PFSK-1 (cell line): ENCODE measurements around the gene EIF5A. TPM values are rescaled to one million over a fixed set of nuclear protein-coding genes. Genes with fewer than 3 reads are reported as not detected.

ENCODE experiments used
- FOXP2 ChIP-seq: optimal IDR thresholded peaks from 2 replicates; pipeline ENCODE3; 2011; ENCODE audit warnings: borderline replicate concordance, control low read depth, inconsistent platforms; ENCODE audit not compliant: insufficient read depth; ENCODE audit errors: extremely low read length, extremely low read depth
- POLR2AphosphoS5 ChIP-seq: IDR thresholded peaks from 2 replicates; pipeline ENCODE4 v1.6.1; 2012; ENCODE audit warnings: low read depth, mild to moderate bottlenecking, control low read depth, low read length, moderate library complexity
- SIN3A ChIP-seq: IDR thresholded peaks from 2 replicates; pipeline ENCODE4 v1.6.1; 2012; ENCODE audit warnings: mild to moderate bottlenecking, low read length, moderate library complexity, borderline replicate concordance; ENCODE audit not compliant: insufficient read depth
- TAF1 ChIP-seq: IDR thresholded peaks from 2 replicates; pipeline ENCODE4 v1.6.1; 2012; ENCODE audit warnings: low read length, control low read depth, borderline replicate concordance; ENCODE audit not compliant: insufficient read depth
- polyA plus RNA-seq: library from polyadenylated mRNA; unstranded; fragments of >200 nt; gene quantifications from one replicate; pipeline ENCODE4 v1.2.1, GENCODE V29; 2012; ENCODE audit warnings: low read depth, missing spikeins; ENCODE audit not compliant: insufficient read length
- TF ChIP-seq, protein P1 (sequence below), 2 experiments: IDR thresholded peaks; 2 replicates each; pipeline versions ENCODE4 v1.6.1 to v1.8.0; 2011 to 2012; ENCODE audit warnings: low read depth in 2 of 2, low read length in 2 of 2, control low read depth in 1 of 2, inconsistent platforms in 1 of 2, mild to moderate bottlenecking in 1 of 2, moderate library complexity in 1 of 2; ENCODE audit not compliant: insufficient read depth in 1 of 2

The EIF5A gene
- 1,521 TPM for polyA plus RNA-seq

- TF ChIP-seq POLR2AphosphoS5 (peak; percentile 79; the same call in 1 of the 2 replicates), TAF1 (peak; percentile 76), SIN3A (no peak), FOXP2 (no peak)
- TF ChIP-seq, protein P1, sequence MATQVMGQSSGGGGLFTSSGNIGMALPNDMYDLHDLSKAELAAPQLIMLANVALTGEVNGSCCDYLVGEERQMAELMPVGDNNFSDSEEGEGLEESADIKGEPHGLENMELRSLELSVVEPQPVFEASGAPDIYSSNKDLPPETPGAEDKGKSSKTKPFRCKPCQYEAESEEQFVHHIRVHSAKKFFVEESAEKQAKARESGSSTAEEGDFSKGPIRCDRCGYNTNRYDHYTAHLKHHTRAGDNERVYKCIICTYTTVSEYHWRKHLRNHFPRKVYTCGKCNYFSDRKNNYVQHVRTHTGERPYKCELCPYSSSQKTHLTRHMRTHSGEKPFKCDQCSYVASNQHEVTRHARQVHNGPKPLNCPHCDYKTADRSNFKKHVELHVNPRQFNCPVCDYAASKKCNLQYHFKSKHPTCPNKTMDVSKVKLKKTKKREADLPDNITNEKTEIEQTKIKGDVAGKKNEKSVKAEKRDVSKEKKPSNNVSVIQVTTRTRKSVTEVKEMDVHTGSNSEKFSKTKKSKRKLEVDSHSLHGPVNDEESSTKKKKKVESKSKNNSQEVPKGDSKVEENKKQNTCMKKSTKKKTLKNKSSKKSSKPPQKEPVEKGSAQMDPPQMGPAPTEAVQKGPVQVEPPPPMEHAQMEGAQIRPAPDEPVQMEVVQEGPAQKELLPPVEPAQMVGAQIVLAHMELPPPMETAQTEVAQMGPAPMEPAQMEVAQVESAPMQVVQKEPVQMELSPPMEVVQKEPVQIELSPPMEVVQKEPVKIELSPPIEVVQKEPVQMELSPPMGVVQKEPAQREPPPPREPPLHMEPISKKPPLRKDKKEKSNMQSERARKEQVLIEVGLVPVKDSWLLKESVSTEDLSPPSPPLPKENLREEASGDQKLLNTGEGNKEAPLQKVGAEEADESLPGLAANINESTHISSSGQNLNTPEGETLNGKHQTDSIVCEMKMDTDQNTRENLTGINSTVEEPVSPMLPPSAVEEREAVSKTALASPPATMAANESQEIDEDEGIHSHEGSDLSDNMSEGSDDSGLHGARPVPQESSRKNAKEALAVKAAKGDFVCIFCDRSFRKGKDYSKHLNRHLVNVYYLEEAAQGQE (IDR thresholded peaks at IDR 0.05; ENCODE audit: insufficient read depth in 1 of 2, low read depth in 2 of 2, low read length in 2 of 2), result peak in 1 of 2 experiments; percentile 5; a peak in 2 of 4 replicates
Observed at GRCh38 chr17:7306911-7307685, at the start of gene EIF5A. EIF5A (plus strand) TSS chr17:7307628; CDS start chr17:7309636, 2,008 bp downstream.

DNA sequence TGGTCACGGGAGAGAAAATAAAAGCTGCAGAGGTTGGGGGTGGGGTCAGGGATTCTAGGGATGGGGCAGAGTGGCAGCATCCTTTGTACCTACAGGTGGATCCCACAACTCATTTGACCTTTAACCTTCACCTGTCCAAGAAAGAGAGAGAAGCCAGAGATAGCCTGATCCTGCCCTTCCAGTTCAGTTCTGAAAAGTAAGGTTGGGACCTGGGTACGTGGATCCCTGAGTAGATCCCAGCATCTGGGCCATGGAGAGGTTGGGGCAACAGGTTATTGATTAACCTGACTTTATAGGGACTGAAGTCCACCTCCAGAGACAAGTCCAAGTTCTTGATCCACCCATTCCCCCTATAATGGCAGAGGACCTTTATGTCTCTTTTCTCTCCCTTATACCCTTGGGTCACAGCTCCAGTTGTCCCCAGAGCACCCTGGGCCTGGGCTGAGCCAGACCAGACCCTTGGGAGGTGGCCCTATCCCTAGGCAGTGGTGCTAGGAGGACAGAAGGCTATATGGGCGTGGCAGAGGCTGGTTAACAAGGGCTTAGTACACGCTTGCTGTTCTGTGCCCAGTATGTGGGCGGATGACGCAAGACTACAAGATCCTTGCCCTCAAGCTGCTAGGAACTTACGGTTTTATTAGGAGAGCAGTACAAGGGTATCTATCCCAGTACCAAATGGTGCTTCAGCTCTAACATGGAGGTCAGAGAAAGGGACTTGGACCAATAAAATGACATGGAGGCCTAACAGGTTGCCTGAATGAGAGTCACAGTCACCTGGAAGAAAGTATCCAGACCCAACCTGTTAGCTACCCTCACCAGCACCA lies 48.5 kb upstream of the EIF5A start:
- TF ChIP-seq TAF1 (no peak), POLR2AphosphoS5 (peak; percentile 22; the same call in 1 of the 2 replicates)

- TF ChIP-seq FOXP2, result no peak
- TF ChIP-seq, protein P1 (IDR thresholded peaks at IDR 0.05; ENCODE audit: insufficient read depth in 1 of 2, low read depth in 2 of 2, low read length in 2 of 2), result no peak
- TF ChIP-seq SIN3A, result no peak
- TF ChIP-seq POLR2AphosphoS5, result no peak
- TF ChIP-seq TAF1, result no peak
Observed at GRCh38 chr17:7259555-7259889, 47.9 kb upstream of the EIF5A start.

DNA sequence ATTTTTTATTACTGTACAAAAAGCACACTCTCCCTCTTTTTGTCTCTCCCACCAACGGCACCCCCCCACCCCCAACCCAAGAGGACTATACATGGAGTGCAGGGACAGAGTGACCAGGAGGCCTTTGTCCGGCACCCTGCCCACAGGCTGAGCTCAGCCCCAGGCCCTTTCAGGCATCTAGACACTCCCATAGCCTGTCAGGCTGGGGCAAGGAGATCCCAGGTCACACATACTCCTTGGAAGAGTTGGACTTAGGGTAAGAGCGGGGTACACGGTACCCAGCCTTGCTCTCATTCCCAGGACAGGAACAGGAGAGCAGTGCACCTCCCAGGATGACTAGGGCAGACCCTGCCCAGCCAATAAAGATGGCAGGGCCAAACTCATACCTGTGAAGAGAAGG lies 47.3 kb upstream of the EIF5A start:
- TF ChIP-seq POLR2AphosphoS5, result no peak
- TF ChIP-seq FOXP2, result no peak
- TF ChIP-seq TAF1, result no peak
- TF ChIP-seq SIN3A, result no peak
- TF ChIP-seq, protein P1 (IDR thresholded peaks at IDR 0.05; ENCODE audit: insufficient read depth in 1 of 2, low read depth in 2 of 2, low read length in 2 of 2), result no peak

DNA sequence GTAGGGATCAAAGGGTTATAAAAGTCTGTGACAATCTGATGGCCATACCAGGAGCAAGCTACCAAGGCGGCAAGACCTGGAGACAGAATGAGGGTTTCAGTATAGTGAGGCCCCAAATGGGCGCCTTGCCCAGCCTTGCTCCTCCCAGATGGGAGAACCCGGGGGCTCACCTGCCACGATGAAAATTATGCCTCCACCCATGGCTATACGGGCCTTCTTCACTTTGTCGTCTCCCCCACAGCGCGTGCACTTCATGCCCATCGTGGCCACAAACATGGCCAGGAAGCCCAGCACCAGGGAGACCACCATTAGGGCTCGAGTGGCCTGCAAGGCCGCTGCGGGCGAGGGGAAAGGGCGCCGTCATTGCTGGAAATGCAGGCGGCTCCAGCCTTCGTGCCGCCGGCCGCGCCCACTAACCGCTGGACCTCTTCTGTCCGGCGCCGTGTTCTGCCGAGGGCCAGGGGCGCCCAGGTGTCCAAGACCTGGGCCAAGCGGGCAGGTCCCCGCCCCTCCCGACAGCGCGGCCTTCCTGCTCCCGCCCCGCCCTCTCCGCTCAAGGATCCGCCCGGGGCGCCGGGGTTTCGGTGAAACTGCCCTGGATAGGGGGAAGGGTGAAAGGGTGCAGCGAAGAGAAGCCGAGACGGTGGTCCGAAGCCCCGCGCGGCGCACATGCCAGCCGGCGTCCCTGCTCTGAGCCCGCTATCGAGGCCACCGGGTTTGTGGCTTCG lies 46.6 kb upstream of the EIF5A start:
- no peak for TF ChIP-seq POLR2AphosphoS5
- no peak for TF ChIP-seq TAF1
- no peak for TF ChIP-seq FOXP2
- TF ChIP-seq, protein P1 (IDR thresholded peaks at IDR 0.05; ENCODE audit: insufficient read depth in 1 of 2, low read depth in 2 of 2, low read length in 2 of 2), result no peak
- TF ChIP-seq SIN3A, result no peak
